HG03520 (cell line): ENCODE measurements around the gene MARCHF4.

Experiments
- ATAC-seq: cut with Tn5 transposase; IDR thresholded peaks from one replicate; pipeline ENCODE4 v1.9.1; 2021; ENCODE audit warnings: mild to moderate bottlenecking, moderate library complexity; ENCODE audit not compliant: unreplicated experiment

MARCHF4 gene

GRCh38 chr2:216351172-216351925, 20.9 kb downstream of the MARCHF4 start:
- no peak for ATAC-seq

DNA sequence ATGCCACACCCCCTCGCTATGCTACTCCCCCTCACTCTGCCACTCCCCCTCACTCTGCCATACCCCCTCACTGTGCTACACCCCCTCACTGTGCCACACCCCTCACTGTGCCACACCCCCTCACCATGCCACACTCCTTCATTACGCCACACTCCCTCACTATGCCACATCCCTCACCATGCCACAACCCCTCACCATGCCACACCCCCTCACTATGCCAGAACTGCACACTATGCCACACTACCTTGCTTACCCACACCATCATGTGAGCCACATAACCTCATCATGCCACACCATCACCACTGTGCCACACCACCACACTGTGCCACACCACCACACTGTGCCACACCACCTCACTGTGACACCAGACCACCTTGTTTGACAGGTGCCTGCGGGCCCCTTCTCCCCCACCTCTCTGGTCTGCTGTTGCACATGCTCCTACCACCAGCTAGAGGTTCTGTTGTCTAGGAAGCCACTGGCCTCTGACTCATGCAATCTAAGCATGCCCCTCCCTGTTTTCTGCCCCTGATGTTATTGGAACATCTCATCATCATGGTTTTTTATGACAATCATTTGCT, 22.0 kb downstream of the MARCHF4 start:
- no peak for ATAC-seq

GRCh38 chr2:216349366-216349765, 22.9 kb downstream of the MARCHF4 start:
- no peak for ATAC-seq

DNA sequence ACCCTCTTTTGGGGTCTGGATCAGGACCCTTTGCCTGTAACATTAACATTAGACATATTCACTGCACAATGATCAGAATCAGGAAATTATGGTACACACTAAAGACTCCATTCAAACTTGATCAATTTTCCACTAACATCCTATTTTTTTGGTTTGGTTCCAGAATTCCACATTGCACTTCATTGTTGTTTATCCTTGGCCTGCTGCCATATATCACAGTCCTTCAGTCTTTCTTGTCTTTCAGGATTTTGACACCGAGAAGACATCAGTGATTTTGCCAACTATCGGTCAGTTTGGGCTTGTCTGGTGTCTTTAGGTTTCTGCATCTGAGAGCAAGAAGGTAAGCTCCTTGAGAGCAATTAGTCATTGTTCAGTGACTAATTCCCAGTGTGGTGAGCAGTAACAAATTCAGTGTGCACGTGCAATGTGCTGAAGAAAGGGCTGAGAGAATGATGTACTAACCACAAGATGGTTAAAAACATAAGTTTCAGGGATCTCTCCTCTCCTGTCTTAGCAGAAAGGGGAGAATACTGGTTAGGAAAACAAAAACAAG, 23.5 kb downstream of the MARCHF4 start:
- no peak for ATAC-seq

DNA sequence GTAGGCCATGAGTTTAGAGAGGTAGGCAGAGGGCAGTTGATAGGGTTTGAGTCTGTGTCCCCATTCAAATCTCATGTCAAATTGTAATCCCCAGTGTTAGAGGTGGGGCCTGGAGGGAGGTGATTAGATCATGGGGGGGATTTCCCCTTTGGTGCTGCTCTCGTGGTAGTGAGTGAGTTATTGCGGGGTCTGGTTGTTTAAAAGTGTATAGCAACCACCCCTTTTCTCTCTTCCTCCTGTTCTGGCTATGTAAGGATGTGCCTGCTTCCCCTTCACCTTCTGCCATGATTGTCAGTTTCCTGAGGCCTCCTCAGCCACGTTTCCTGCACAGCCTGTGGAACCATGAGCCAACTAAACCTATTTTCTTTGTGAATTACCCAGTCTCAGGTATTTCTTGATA, 25.5 kb downstream of the MARCHF4 start:
- no peak for ATAC-seq

GRCh38 chr2:216345846-216346245, 26.4 kb downstream of the MARCHF4 start:
- ATAC-seq: no peak

GRCh38 chr2:216344950-216345300, 27.4 kb downstream of the MARCHF4 start:
- no peak for ATAC-seq

GRCh38 chr2:216344206-216344949, 27.9 kb downstream of the MARCHF4 start:
- ATAC-seq: no peak

GRCh38 chr2:216343221-216343980, 28.9 kb downstream of the MARCHF4 start:
- ATAC-seq: no peak

GRCh38 chr2:216341121-216341520, 31.2 kb downstream of the MARCHF4 start:
- no peak for ATAC-seq

- ATAC-seq: no peak
Observed at GRCh38 chr2:216340280-216340631, 32.0 kb downstream of the MARCHF4 start.

DNA sequence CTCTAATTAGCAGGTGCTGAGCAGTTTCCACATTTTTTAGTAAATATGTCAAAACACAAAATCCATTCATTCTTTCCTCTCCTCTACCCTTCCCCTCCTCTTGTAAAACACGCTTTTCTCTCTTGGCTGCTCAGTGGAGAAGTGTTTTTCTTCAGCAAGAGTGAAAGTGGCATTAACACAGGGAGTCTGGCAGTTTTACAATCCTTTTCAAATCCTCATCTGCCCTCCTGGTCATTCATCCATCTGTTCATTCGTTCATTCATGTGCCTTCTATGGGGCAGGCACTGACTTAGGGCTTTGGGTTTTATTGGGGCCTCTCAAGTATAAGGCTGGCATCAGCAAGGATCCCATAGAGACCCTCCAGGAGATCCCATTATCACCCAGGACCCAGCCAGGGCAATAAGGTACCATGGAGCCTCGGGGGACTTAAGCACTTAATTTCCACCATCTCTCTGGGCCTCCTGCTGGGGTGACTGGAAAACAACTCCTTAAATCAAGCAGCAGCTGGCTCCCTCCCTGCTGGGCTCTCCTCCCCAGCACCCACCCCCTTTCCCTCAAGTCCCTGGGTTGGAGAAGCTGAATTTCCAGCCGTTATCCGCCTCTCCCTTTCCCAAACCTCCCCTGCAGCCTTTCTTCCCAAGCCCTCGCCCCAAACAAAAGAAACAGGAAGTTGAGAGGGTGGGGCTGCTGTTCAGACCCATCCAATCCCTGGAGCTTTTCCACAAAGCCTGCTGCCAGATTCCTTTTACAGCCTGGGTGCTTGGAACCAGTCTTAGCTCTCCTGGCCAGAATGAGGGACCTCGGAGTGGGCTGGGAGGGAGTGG, 32.6 kb downstream of the MARCHF4 start:
- ATAC-seq: no peak

GRCh38 chr2:216335252-216335651, 37.0 kb downstream of the MARCHF4 start:
- no peak for ATAC-seq

- ATAC-seq: no peak
Observed at GRCh38 chr2:216328347-216328746, 43.9 kb downstream of the MARCHF4 start.

GRCh38 chr2:216327447-216327935, 44.8 kb downstream of the MARCHF4 start:
- ATAC-seq: no peak
